ENCODE results near the gene ATG9B. TPM values are rescaled to one million over a fixed set of nuclear protein-coding genes. Genes with fewer than 3 reads are reported as not detected.

Gene ATG9B
- total RNA-seq, result 0.11 and 0.39 TPM in 2 replicates
- long read RNA-seq, result 0 reads

GRCh38 chr7:151024435-151025056, at the start of gene ATG9B:
TSS of gene ATG9B (minus strand) at chr7:151024494. CDS start at chr7:151024423, 71 bp downstream.
- peaks cover 26% of the 10 kb centered on the region for H3K4me1 Mint-ChIP-seq (ENCODE audit: unreplicated experiment)
- no peak for TF ChIP-seq CTCF (IDR thresholded peaks at IDR 0.05)
- H3K36me3 Mint-ChIP-seq (ENCODE audit: unreplicated experiment), result no peaks in the 10 kb centered on the region
- H3K27ac Mint-ChIP-seq (ENCODE audit: unreplicated experiment), result no peak within 1 kb of the TSS
- H3K4me3 Mint-ChIP-seq (ENCODE audit: unreplicated experiment), result no peak within 1 kb of the TSS
- no peaks in the 10 kb centered on the region for H3K9me3 Mint-ChIP-seq (ENCODE audit: unreplicated experiment)
- DNase-seq (ENCODE audit: extremely low spot score, unreplicated experiment), result no peak
- peaks cover 18% of the 10 kb centered on the region for H3K27me3 Mint-ChIP-seq (ENCODE audit: unreplicated experiment)

- no peak for DNase-seq (ENCODE audit: extremely low spot score, unreplicated experiment)
- H3K27me3 Mint-ChIP-seq (ENCODE audit: unreplicated experiment), result no peaks in the 10 kb centered on the region
- H3K4me1 Mint-ChIP-seq (ENCODE audit: unreplicated experiment), result peaks cover 13% of the 10 kb centered on the region
- H3K4me3 Mint-ChIP-seq (ENCODE audit: unreplicated experiment), result no peak overlapping the region
- peaks cover 25% of the 10 kb centered on the region for H3K36me3 Mint-ChIP-seq (ENCODE audit: unreplicated experiment)
- H3K9me3 Mint-ChIP-seq (ENCODE audit: unreplicated experiment), result no peaks in the 10 kb centered on the region
- H3K27ac Mint-ChIP-seq (ENCODE audit: unreplicated experiment), result no peak overlapping the region
- TF ChIP-seq CTCF (IDR thresholded peaks at IDR 0.05), result no peak
Observed at GRCh38 chr7:151073990-151074389, 49.7 kb upstream of the ATG9B start.

GRCh38 chr7:151071032-151071866, 47.0 kb upstream of the ATG9B start:
- H3K27ac Mint-ChIP-seq (ENCODE audit: unreplicated experiment), result no peak overlapping the region
- no peaks in the 10 kb centered on the region for H3K9me3 Mint-ChIP-seq (ENCODE audit: unreplicated experiment)
- peaks cover 30% of the 10 kb centered on the region for H3K36me3 Mint-ChIP-seq (ENCODE audit: unreplicated experiment)

GRCh38 chr7:151070574-151070960, 46.3 kb upstream of the ATG9B start:
- Mint-ChIP-seq H3K9me3 (ENCODE audit: unreplicated experiment) (no peaks in the 10 kb centered on the region), H3K36me3 (ENCODE audit: unreplicated experiment) (peaks cover 25% of the 10 kb centered on the region), H3K4me3 (ENCODE audit: unreplicated experiment) (no peak overlapping the region)

More at GRCh38 chr7:151071032-151071866, 47.0 kb upstream of the ATG9B start:
- DNase-seq (ENCODE audit: extremely low spot score, unreplicated experiment), result no peak
- Mint-ChIP-seq H3K4me3 (ENCODE audit: unreplicated experiment) (no peak overlapping the region), H3K27me3 (ENCODE audit: unreplicated experiment) (no peaks in the 10 kb centered on the region), H3K4me1 (ENCODE audit: unreplicated experiment) (peaks cover 7% of the 10 kb centered on the region)
- no peak for TF ChIP-seq CTCF (IDR thresholded peaks at IDR 0.05)

More at GRCh38 chr7:151070574-151070960, 46.3 kb upstream of the ATG9B start:
- Mint-ChIP-seq H3K4me1 (ENCODE audit: unreplicated experiment) (peaks cover 7% of the 10 kb centered on the region), H3K27me3 (ENCODE audit: unreplicated experiment) (no peaks in the 10 kb centered on the region), H3K27ac (ENCODE audit: unreplicated experiment) (no peak overlapping the region)
- no peak for TF ChIP-seq CTCF (IDR thresholded peaks at IDR 0.05)
- no peak for DNase-seq (ENCODE audit: extremely low spot score, unreplicated experiment)

Measured in osteocyte (in vitro differentiated cells).